Chondrocyte (in vitro differentiated cells): ENCODE data around the gene PEDS1. TPM values are rescaled to one million over a fixed set of nuclear protein-coding genes. Genes with fewer than 3 reads are reported as not detected.

Source experiments
- DNase-seq: peaks from one replicate; pipeline ENCODE4 v3.0.0; 2021; ENCODE audit warnings: mixed read lengths, low spot score
- H3K27ac Mint-ChIP-seq: one replicate; pipeline ENCODE4 v1.8.0; 2021; ENCODE audit warnings: mild to moderate bottlenecking, moderate library complexity, mixed read lengths; ENCODE audit not compliant: unreplicated experiment
- H3K27me3 Mint-ChIP-seq: 2 replicates; pipeline ENCODE4 v1.8.0; 2021; ENCODE audit warnings: low read depth, mixed read lengths
- H3K36me3 Mint-ChIP-seq: 2 replicates; pipeline ENCODE4 v1.8.0; 2021; ENCODE audit warnings: low read depth, mixed read lengths
- H3K4me1 Mint-ChIP-seq: 2 replicates; pipeline ENCODE4 v1.8.0; 2021; ENCODE audit warnings: low read depth, mild to moderate bottlenecking, mixed read lengths
- H3K4me3 Mint-ChIP-seq: one replicate; pipeline ENCODE4 v1.8.0; 2021; ENCODE audit warnings: mild to moderate bottlenecking, moderate library complexity, mixed read lengths; ENCODE audit not compliant: unreplicated experiment
- H3K9me3 Mint-ChIP-seq: 2 replicates; pipeline ENCODE4 v1.8.0; 2021; ENCODE audit warnings: low read depth, mixed read lengths
- CTCF ChIP-seq: fragments of 200-600 bp; sonication (generic); IDR thresholded peaks from 2 replicates; pipeline ENCODE4 v1.5.0; 2021; ENCODE audit warnings: antibody characterized with exemption, mild to moderate bottlenecking, moderate library complexity
- total RNA-seq: library from RNA; stranded (reverse); gene quantifications from 3 replicates; pipeline ENCODE4 v1.2.1, GENCODE V29; 2021

Gene PEDS1
- total RNA-seq, 1 donor from 2014 or later, result 42.3 TPM

DNA sequence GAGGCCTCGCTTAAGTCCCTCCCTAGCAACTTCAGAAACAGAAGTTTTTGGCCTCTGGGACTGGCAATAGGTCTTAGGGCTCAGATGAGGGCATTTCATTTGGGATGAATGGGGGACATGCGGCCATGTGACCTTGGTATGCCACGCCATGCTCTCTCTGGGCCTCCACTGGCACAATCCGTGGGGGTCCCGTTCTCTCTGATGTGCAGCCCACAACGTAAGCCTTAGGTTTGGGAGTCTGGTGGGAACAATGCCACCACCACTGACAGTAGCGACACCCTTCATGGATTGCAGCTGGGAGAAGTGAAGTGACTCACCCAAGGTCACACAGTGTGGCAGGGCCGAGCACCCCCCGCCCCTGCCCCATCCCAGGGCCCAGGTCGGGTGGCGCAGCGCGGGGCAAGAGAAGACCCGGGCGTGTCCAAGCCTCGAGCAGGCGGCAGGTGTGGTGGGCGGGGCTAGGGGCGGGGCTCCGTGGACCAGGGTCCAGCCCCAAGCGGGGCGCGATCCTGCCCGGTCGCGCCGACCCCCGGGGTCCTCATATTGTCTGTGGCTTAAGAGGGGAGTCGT is 36.2 kb upstream of the PEDS1 start:
- no peak for TF ChIP-seq CTCF
- Mint-ChIP-seq H3K4me1 (peaks cover 30% of the 10 kb centered on the region), H3K4me3 (peak overlapping the region; percentile 25), H3K27ac (peak overlapping the region; percentile 49), H3K9me3 (no peaks in the 10 kb centered on the region), H3K36me3 (peaks cover 9% of the 10 kb centered on the region), H3K27me3 (no peaks in the 10 kb centered on the region)
- DNase-seq, result no peak

DNA sequence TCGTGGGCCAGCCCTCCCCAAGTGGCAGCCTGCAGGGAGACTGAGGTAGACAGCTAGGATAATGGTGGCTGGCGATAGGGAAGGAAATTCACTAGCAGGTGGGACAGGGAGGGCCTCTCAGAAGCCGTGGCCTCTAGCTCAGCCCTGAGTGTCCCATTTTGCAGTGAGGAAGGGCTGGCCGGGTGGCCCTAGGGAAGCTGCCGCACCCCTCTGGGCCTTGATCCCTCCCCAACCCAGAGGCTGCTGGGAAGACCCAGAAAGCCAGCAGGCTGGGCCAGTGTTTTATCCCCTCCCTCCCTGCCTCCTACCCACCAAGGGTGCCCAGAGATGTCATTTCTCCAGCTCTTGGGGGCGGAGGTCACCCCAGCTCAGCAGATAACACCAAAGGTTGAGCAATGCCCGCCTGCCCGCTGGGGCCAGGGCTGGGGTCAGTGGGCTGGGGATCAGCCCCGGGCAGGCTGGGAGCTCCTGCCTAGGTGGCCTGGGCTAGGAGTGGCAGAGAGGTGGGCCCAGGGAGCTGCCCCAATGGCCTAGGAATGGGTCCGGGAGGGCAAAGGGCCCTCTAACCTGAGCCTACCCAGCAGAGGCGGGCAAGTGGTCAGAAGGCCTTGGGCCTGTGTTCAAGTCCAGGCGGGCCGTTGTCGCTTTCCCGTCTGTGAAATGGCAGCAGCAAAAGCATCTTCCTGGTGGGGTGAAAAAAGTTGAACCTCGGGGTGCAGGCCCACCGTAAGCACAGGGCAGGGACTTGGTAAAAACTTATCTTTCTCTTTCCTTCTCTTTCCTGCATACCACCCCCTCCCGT is 35.6 kb upstream of the PEDS1 start:
- no peak overlapping the region for H3K4me3 Mint-ChIP-seq

GRCh38 chr20:50188287-50188688 is 34.8 kb upstream of the PEDS1 start:
- DNase-seq, result no peak
- H3K9me3 Mint-ChIP-seq, result no peaks in the 10 kb centered on the region
- H3K27ac Mint-ChIP-seq, result no peak overlapping the region
- peaks cover 15% of the 10 kb centered on the region for H3K4me1 Mint-ChIP-seq
- H3K36me3 Mint-ChIP-seq, result peaks cover 7% of the 10 kb centered on the region
- no peaks in the 10 kb centered on the region for H3K27me3 Mint-ChIP-seq
- no peak for TF ChIP-seq CTCF
- H3K4me3 Mint-ChIP-seq, result no peak overlapping the region

More for the DNA sequence above, 35.6 kb upstream of the PEDS1 start:
- Mint-ChIP-seq H3K27ac (peak overlapping the region; percentile 49), H3K27me3 (no peaks in the 10 kb centered on the region), H3K9me3 (no peaks in the 10 kb centered on the region), H3K36me3 (peaks cover 9% of the 10 kb centered on the region), H3K4me1 (peaks cover 23% of the 10 kb centered on the region)
- DNase-seq, result no peak
- TF ChIP-seq CTCF, result no peak

DNA sequence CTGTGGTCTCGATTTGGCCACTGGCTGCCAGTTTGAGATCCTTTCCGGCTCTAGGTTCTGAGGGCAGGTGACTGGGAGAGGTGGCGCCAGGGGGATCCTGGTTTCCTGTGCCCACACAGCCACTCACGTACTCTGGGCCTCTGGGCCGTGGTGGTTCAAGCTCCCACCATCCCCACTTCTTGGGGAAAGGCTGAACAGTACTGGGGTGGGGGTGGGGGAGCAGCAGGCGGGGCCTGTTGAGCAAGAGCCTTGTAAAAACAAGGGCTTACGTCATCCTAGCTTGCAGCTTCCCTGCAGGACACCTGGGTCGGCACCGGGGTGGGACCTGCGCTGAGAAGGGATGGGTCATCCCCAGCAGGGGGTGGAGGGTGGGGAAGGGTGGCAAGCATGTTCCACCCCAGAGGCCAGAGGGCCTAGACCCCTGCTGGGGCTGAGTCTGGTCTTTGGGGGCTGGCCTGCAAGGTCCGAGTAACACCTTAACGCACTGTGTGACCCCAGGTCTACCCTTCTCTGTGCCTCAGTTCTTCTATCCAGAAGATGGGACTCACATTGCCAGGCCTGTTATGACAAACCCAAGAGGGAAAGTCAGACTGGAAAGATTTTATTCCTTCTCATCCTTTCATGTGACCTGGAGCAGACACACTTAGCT is 34.0 kb upstream of the PEDS1 start:
- peaks cover 8% of the 10 kb centered on the region for H3K4me1 Mint-ChIP-seq
- H3K9me3 Mint-ChIP-seq, result no peaks in the 10 kb centered on the region

More for the DNA sequence above, 34.0 kb upstream of the PEDS1 start:
- TF ChIP-seq CTCF, result no peak
- no peak overlapping the region for H3K27ac Mint-ChIP-seq
- H3K4me3 Mint-ChIP-seq, result no peak overlapping the region
- no peaks in the 10 kb centered on the region for H3K27me3 Mint-ChIP-seq
- no peaks in the 10 kb centered on the region for H3K36me3 Mint-ChIP-seq
- no peak for DNase-seq
